Smooth muscle cell (in vitro differentiated cells): ENCODE results near the gene MPHOSPH9. TPM values are rescaled to one million over a fixed set of nuclear protein-coding genes. Genes with fewer than 3 reads are reported as not detected.
A peak's percentile ranks its signal among the peaks of the same experiment; 100 is the strongest.

Experiments used
- DNase-seq: peaks from one replicate; lab custom pipeline; 2025; ENCODE audit not compliant: unreplicated experiment; lab: John Stamatoyannopoulos, UW
- H2AFZ ChIP-seq: fragments of 200-600 bp; sonication (generic); 2 replicates; pipeline ENCODE4 v1.6.0; 2016; ENCODE audit warnings: antibody characterized with exemption, low read depth, mild to moderate bottlenecking
- H3F3A ChIP-seq: fragments of 200-600 bp; sonication (generic); 2 replicates; pipeline ENCODE4 v1.6.0; 2017; ENCODE audit warnings: antibody characterized with exemption, low read depth
- H3K27ac ChIP-seq: fragments of 200-600 bp; sonication (generic); 2 replicates; pipeline ENCODE4 v1.5.1; 2016; ENCODE audit warnings: low read depth, mild to moderate bottlenecking
- H3K27me3 ChIP-seq: fragments of 200-600 bp; sonication (generic); 2 replicates; pipeline ENCODE4 v1.6.1; 2016; ENCODE audit warnings: low read depth, mild to moderate bottlenecking
- H3K36me3 ChIP-seq: fragments of 200-600 bp; sonication (generic); 2 replicates; pipeline ENCODE4 v1.5.1; 2016; ENCODE audit warnings: low read depth
- H3K4me1 ChIP-seq: fragments of 200-600 bp; sonication (generic); 2 replicates; pipeline ENCODE4 v1.5.1; 2016; ENCODE audit warnings: low read depth
- H3K4me2 ChIP-seq: fragments of 200-600 bp; sonication (generic); 2 replicates; pipeline ENCODE4 v1.6.0; 2016; ENCODE audit warnings: mild to moderate bottlenecking
- H3K4me3 ChIP-seq: fragments of 200-600 bp; sonication (generic); 2 replicates; pipeline ENCODE4 v1.5.1; 2016; ENCODE audit warnings: mild to moderate bottlenecking
- H3K79me2 ChIP-seq: fragments of 200-600 bp; sonication (generic); 2 replicates; pipeline ENCODE4 v1.6.0; 2016; ENCODE audit warnings: low read depth, mild to moderate bottlenecking
- H3K9ac ChIP-seq: fragments of 200-600 bp; sonication (generic); 2 replicates; pipeline ENCODE4 v1.6.0; 2016; ENCODE audit warnings: low read depth
- H3K9me3 ChIP-seq: fragments of 200-600 bp; sonication (generic); replicated peaks from 2 replicates; pipeline ENCODE4 v1.5.1; 2016; ENCODE audit warnings: low read depth
- H4K20me1 ChIP-seq: fragments of 200-600 bp; sonication (generic); 2 replicates; pipeline ENCODE4 v1.6.0; 2016; ENCODE audit warnings: low read depth
- WGBS: methylation state at CpG from one replicate; pipeline ENCODE4 v1.1.7; 2016; ENCODE audit warnings: low lambda C conversion rate; 5-methylcytosine and 5-hydroxymethylcytosine counted together
- polyA plus RNA-seq: library from polyadenylated mRNA; unstranded; fragments of >200 nt; fragmentation: Nextera tagmentation; extraction: Ambion mirVana; gene quantifications from 2 replicates; pipeline ENCODE4 v1.2.1, GENCODE V29; 2016
- total RNA-seq: library from RNA; depleted of rRNA; stranded (reverse); fragments of >200 nt; gene quantifications from 2 replicates; pipeline ENCODE4 v1.2.3, GENCODE V29; 2014
- TF ChIP-seq, protein P1 (sequence below): fragments of 200-600 bp; sonication (generic); IDR thresholded peaks from 2 replicates; pipeline ENCODE4 v1.5.1; 2017; ENCODE audit warnings: borderline replicate concordance, mild to moderate bottlenecking, antibody characterized with exemption; ENCODE audit not compliant: insufficient read depth, poor library complexity, severe bottlenecking

Gene MPHOSPH9
- total and polyA plus RNA-seq, 2 experiments from 2014 or later, result 7.4 to 70.8 TPM

DNA sequence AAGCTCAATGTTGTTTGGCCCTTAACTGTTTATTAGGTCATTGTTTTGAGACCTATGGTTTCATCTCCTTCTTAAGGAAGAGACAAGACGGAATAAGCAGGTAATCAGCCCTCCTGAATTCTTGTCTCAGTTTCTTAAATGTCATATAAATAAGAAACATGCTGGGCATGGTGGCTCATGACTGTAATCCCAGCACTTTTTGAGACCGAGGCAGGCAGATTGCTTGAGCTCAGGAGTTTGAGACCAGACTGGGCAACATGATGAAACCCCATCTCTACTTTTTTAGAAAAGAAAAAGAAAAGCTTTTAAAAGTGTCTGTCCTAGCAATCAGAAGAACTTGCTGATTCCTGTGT lies 5.4 kb upstream of the MPHOSPH9 start:
- Histone ChIP-seq H3K79me2 (peaks cover 45% of the 10 kb centered on the region), H3K9me3 (no peaks in the 10 kb centered on the region), H4K20me1 (peaks cover 9% of the 10 kb centered on the region), H3K27me3 (no peaks in the 10 kb centered on the region), H3K27ac (no peak overlapping the region), H3K4me1 (peaks cover 11% of the 10 kb centered on the region), H3F3A (peaks cover 6% of the 10 kb centered on the region), H3K9ac (no peak overlapping the region), H3K4me3 (no peak overlapping the region), H3K36me3 (no peaks in the 10 kb centered on the region), H3K4me2 (no peak overlapping the region), H2AFZ (no peak overlapping the region)
- DNase-seq, result no peak
- TF ChIP-seq, protein P1, sequence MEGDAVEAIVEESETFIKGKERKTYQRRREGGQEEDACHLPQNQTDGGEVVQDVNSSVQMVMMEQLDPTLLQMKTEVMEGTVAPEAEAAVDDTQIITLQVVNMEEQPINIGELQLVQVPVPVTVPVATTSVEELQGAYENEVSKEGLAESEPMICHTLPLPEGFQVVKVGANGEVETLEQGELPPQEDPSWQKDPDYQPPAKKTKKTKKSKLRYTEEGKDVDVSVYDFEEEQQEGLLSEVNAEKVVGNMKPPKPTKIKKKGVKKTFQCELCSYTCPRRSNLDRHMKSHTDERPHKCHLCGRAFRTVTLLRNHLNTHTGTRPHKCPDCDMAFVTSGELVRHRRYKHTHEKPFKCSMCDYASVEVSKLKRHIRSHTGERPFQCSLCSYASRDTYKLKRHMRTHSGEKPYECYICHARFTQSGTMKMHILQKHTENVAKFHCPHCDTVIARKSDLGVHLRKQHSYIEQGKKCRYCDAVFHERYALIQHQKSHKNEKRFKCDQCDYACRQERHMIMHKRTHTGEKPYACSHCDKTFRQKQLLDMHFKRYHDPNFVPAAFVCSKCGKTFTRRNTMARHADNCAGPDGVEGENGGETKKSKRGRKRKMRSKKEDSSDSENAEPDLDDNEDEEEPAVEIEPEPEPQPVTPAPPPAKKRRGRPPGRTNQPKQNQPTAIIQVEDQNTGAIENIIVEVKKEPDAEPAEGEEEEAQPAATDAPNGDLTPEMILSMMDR, result no peak
- 71% methylated on average over 2 of the region's 2 CpGs for WGBS

DNA sequence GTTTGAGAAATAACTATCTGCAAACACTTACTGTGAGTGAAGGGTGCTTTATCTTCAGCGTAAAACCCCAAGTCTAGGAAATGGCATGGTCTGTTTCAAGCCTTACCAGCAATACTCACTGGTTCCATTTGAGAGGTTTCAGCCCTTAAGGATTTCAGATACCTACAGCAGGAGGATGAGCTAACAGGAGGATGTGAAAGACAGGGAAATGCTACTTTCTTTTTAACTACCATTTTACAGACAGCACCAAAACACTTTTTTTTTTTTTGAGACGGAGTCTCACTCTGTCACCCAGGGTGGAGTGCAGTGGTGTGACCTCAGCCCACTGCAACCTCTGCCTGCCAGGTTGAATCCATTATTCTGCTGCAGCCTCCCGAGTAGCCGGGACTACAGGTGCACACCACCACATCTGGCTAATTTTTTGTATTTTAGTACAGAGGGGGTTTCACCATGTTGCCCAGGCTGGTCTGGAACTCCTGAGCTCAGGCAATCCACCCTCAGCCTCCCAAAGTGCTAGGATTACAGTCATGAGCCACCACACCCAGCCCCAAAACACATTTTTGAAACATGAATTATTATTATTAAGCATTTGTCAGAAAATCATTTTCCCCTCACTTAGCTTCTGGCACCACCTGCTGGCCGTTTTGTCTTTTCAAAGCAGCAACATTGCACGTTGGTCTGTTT lies 4.8 kb upstream of the MPHOSPH9 start:
- no peak overlapping the region for H3K9ac ChIP-seq
- H3K4me3 ChIP-seq, result no peak overlapping the region
- peak; percentile 6 for DNase-seq
- peaks cover 6% of the 10 kb centered on the region for H3F3A ChIP-seq
- H3K79me2 ChIP-seq, result peaks cover 45% of the 10 kb centered on the region
- no peaks in the 10 kb centered on the region for H3K36me3 ChIP-seq
- peaks cover 9% of the 10 kb centered on the region for H4K20me1 ChIP-seq
- H3K9me3 ChIP-seq, result no peaks in the 10 kb centered on the region
- H3K4me2 ChIP-seq, result no peak overlapping the region
- H3K27ac ChIP-seq, result no peak overlapping the region
- 59% methylated on average over 6 of the region's 6 CpGs for WGBS
- TF ChIP-seq, protein P1, result peak; percentile 79
- no peak overlapping the region for H2AFZ ChIP-seq
- no peaks in the 10 kb centered on the region for H3K27me3 ChIP-seq
- peaks cover 11% of the 10 kb centered on the region for H3K4me1 ChIP-seq

DNA sequence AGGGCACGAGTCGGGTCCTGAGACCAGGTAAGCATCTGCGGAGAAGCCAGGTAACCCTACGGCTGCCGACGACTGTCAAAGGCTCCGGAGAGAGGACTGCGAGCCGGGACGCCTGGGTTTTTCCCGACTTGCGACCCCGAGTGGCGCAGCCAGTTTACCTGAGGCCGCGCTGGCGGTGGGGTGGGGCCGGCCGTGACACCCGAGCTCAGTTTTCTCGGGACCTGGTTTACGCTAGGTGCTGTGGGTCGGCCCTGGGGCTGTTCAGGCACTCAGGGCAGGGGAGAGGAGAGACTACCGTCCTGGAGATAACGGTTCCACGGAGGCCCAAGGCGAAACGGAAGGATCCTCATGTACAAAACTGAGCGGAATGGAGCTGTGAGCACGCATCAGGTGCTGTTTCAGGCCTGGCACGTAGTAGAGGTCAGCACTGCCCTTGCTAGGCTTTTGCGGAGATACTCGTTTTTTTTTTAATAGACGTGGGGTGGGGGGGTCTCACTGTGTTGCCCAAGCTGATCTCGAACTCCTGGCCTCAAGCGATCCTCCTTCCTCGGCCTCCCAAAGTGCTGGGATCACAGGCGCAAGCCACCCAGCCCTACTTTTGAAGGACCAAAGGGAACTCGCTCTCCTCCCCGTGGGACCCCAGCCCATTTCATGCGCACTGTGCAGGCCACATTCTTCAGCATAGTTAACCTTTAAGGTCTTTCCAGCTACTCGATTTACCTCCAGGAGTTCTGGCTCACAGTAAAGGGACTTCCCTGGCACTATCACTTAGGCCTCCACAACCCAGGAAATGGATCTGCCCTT lies 766 bp upstream of the MPHOSPH9 start:
- Histone ChIP-seq H3K36me3 (no peaks in the 10 kb centered on the region), H3F3A (peaks cover 6% of the 10 kb centered on the region), H3K27ac (peak overlapping the region; percentile 61), H3K9me3 (no peaks in the 10 kb centered on the region), H3K4me3 (peak overlapping the region; percentile 88), H3K9ac (peak overlapping the region; percentile 88), H3K79me2 (peaks cover 64% of the 10 kb centered on the region), H3K4me2 (peak overlapping the region; percentile 95), H4K20me1 (peaks cover 9% of the 10 kb centered on the region), H3K27me3 (no peaks in the 10 kb centered on the region), H3K4me1 (peaks cover 29% of the 10 kb centered on the region), H2AFZ (peak overlapping the region; percentile 97)
- TF ChIP-seq, protein P1, result no peak
- 12% methylated on average over 39 of the region's 42 CpGs for WGBS
- DNase-seq, result no peak
